Astrocyte (in vitro differentiated cells and primary cell): ENCODE measurements around the gene LMNA. TPM values are rescaled to one million over a fixed set of nuclear protein-coding genes. Genes with fewer than 3 reads are reported as not detected.
A peak's percentile ranks its signal among the peaks of the same experiment; 100 is the strongest.
"Not testable (repeated sequence)": the region's sequence is repeated elsewhere in the genome, so short reads cannot be mapped to it uniquely, and the experiment has no call there.

Experiments
- DNase-seq: peaks from one replicate; pipeline ENCODE4 v3.0.0-alpha.2; 2010; ENCODE audit warnings: low read depth
- FAIRE-seq: peaks from 2 replicates; lab custom pipeline; 2011; peaks lifted over from hg19 to GRCh38; lab: Jason Lieb, UNC
- H2AFZ ChIP-seq: 2 replicates; pipeline ENCODE4 v1.6.0; 2012; ENCODE audit warnings: low read depth, low read length, inconsistent platforms
- H3K27ac ChIP-seq: 2 replicates; pipeline ENCODE4 v1.5.1; 2011; ENCODE audit warnings: low read depth, low read length, inconsistent platforms
- H3K27me3 ChIP-seq: 2 replicates; pipeline ENCODE4 v1.6.0; 2011; ENCODE audit warnings: low read length, inconsistent platforms; ENCODE audit not compliant: insufficient read depth
- H3K36me3 ChIP-seq: 2 replicates; pipeline ENCODE4 v1.5.1; 2011; ENCODE audit warnings: low read length, inconsistent platforms; ENCODE audit not compliant: insufficient read depth
- H3K4me1 ChIP-seq: 2 replicates; pipeline ENCODE4 v1.5.1; 2011; ENCODE audit warnings: low read length, inconsistent platforms; ENCODE audit not compliant: insufficient read depth
- H3K4me2 ChIP-seq: 2 replicates; pipeline ENCODE4 v1.6.0; 2012; ENCODE audit warnings: low read length, inconsistent platforms
- H3K4me3 ChIP-seq: 2 replicates; pipeline ENCODE4 v1.5.1; 2011; ENCODE audit warnings: low read depth, mild to moderate bottlenecking, low read length, inconsistent platforms; ENCODE audit not compliant: insufficient read depth
- H3K79me2 ChIP-seq: 2 replicates; pipeline ENCODE4 v1.6.0; 2012; ENCODE audit warnings: mild to moderate bottlenecking, low read length, inconsistent platforms; ENCODE audit not compliant: insufficient read depth
- H3K9ac ChIP-seq: 2 replicates; pipeline ENCODE4 v1.6.0; 2012; ENCODE audit warnings: mild to moderate bottlenecking, low read length, inconsistent platforms
- H3K9me3 ChIP-seq: 2 replicates; pipeline ENCODE4 v1.5.1; 2012; ENCODE audit warnings: low read depth, mild to moderate bottlenecking, low read length, inconsistent platforms; ENCODE audit not compliant: insufficient read depth
- H4K20me1 ChIP-seq: 2 replicates; pipeline ENCODE4 v1.6.0; 2012; ENCODE audit warnings: low read length, inconsistent platforms; ENCODE audit not compliant: insufficient read depth
- H3K27ac Mint-ChIP-seq: one replicate; pipeline ENCODE4 v1.8.0; 2021; ENCODE audit warnings: mild to moderate bottlenecking, mixed read lengths; ENCODE audit not compliant: unreplicated experiment
- H3K27me3 Mint-ChIP-seq: one replicate; pipeline ENCODE4 v1.8.0; 2021; ENCODE audit warnings: low read depth, mixed read lengths; ENCODE audit not compliant: unreplicated experiment
- H3K36me3 Mint-ChIP-seq: one replicate; pipeline ENCODE4 v1.8.0; 2021; ENCODE audit warnings: low read depth, mixed read lengths; ENCODE audit not compliant: unreplicated experiment
- H3K4me1 Mint-ChIP-seq: one replicate; pipeline ENCODE4 v1.8.0; 2021; ENCODE audit warnings: low read depth, mixed read lengths; ENCODE audit not compliant: unreplicated experiment
- H3K4me3 Mint-ChIP-seq: one replicate; pipeline ENCODE4 v1.8.0; 2021; ENCODE audit warnings: mild to moderate bottlenecking, moderate library complexity, mixed read lengths; ENCODE audit not compliant: unreplicated experiment
- H3K9me3 Mint-ChIP-seq: one replicate; pipeline ENCODE4 v1.8.0; 2021; ENCODE audit warnings: mild to moderate bottlenecking, mixed read lengths; ENCODE audit not compliant: unreplicated experiment
- EZH2 ChIP-seq: IDR thresholded peaks from 2 replicates; pipeline ENCODE4 v1.6.1; 2012; ENCODE audit warnings: mild to moderate bottlenecking, low read length, inconsistent platforms; ENCODE audit not compliant: insufficient read depth
- total RNA-seq: library from RNA; stranded (reverse); gene quantifications from 2 replicates; pipeline ENCODE4 v1.2.1, GENCODE V29; 2021
- TF ChIP-seq, protein P1 (sequence below): IDR thresholded peaks from 2 replicates; pipeline ENCODE4 v1.5.1; 2011; ENCODE audit warnings: low read depth, mild to moderate bottlenecking, inconsistent platforms, low read length, moderate library complexity; ENCODE audit not compliant: insufficient read depth

Gene LMNA
- total RNA-seq, 1 donor from 2014 or later, result 464 TPM

- H3K9me3 ChIP-seq, result no peaks in the 10 kb centered on the region
- peak overlapping the region; percentile 94 for H3K27ac ChIP-seq
- peak overlapping the region; percentile 94 for H3K27ac Mint-ChIP-seq
- peaks cover 50% of the 10 kb centered on the region for H4K20me1 ChIP-seq
- H3K4me2 ChIP-seq, result peak overlapping the region; percentile 84
- FAIRE-seq, result no peak
- H2AFZ ChIP-seq, result no peak overlapping the region
- DNase-seq, result no peak
- no peaks in the 10 kb centered on the region for H3K27me3 ChIP-seq
- H3K36me3 ChIP-seq, result peaks cover 5% of the 10 kb centered on the region
- no peaks in the 10 kb centered on the region for H3K9me3 Mint-ChIP-seq
- H3K4me3 Mint-ChIP-seq, result peak overlapping the region; percentile 99
- peaks cover 5% of the 10 kb centered on the region for H3K36me3 Mint-ChIP-seq
- peak overlapping the region; percentile 96 for H3K4me3 ChIP-seq
- H3K4me1 Mint-ChIP-seq, result peaks cover 32% of the 10 kb centered on the region
- peaks cover 54% of the 10 kb centered on the region for H3K79me2 ChIP-seq
- TF ChIP-seq EZH2, result no peak
- TF ChIP-seq, protein P1, sequence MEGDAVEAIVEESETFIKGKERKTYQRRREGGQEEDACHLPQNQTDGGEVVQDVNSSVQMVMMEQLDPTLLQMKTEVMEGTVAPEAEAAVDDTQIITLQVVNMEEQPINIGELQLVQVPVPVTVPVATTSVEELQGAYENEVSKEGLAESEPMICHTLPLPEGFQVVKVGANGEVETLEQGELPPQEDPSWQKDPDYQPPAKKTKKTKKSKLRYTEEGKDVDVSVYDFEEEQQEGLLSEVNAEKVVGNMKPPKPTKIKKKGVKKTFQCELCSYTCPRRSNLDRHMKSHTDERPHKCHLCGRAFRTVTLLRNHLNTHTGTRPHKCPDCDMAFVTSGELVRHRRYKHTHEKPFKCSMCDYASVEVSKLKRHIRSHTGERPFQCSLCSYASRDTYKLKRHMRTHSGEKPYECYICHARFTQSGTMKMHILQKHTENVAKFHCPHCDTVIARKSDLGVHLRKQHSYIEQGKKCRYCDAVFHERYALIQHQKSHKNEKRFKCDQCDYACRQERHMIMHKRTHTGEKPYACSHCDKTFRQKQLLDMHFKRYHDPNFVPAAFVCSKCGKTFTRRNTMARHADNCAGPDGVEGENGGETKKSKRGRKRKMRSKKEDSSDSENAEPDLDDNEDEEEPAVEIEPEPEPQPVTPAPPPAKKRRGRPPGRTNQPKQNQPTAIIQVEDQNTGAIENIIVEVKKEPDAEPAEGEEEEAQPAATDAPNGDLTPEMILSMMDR, result no peak
- peaks cover 51% of the 10 kb centered on the region for H3K4me1 ChIP-seq
- H3K9ac ChIP-seq, result peak overlapping the region; percentile 98
- H3K27me3 Mint-ChIP-seq, result no peaks in the 10 kb centered on the region
These were observed 505 bp downstream of the LMNA start for GRCh38 chr1:156114919-156115513.

GRCh38 chr1:156115514-156116374 is 1.2 kb downstream of the LMNA start:
- peak overlapping the region; percentile 98 for H3K9ac ChIP-seq
- H3K27me3 ChIP-seq, result no peaks in the 10 kb centered on the region
- peaks cover 12% of the 10 kb centered on the region for H3K36me3 ChIP-seq
- Mint-ChIP-seq H3K36me3 (peaks cover 7% of the 10 kb centered on the region), H3K27me3 (no peaks in the 10 kb centered on the region), H3K27ac (peak overlapping the region; percentile 94), H3K4me3 (peak overlapping the region; percentile 99), H3K4me1 (peaks cover 39% of the 10 kb centered on the region), H3K9me3 (no peaks in the 10 kb centered on the region)
- H3K79me2 ChIP-seq, result peaks cover 62% of the 10 kb centered on the region
- no peaks in the 10 kb centered on the region for H3K9me3 ChIP-seq
- peak overlapping the region; percentile 94 for H3K27ac ChIP-seq
- H3K4me2 ChIP-seq, result peak overlapping the region; percentile 84
- DNase-seq (no peak), FAIRE-seq (no peak)
- H3K4me1 ChIP-seq, result peaks cover 58% of the 10 kb centered on the region
- H2AFZ ChIP-seq, result no peak overlapping the region
- H3K4me3 ChIP-seq, result peak overlapping the region; percentile 96
- peaks cover 58% of the 10 kb centered on the region for H4K20me1 ChIP-seq
- no peak for TF ChIP-seq EZH2
- TF ChIP-seq, protein P1, result no peak

- peak overlapping the region; percentile 94 for H3K27ac ChIP-seq
- H3K27me3 ChIP-seq, FAIRE-seq, DNase-seq, H3K9me3 ChIP-seq, H2AFZ ChIP-seq, H3K36me3 Mint-ChIP-seq, H3K9me3 Mint-ChIP-seq, H3K27me3 Mint-ChIP-seq: not testable (repeated sequence)
- Mint-ChIP-seq H3K4me3 (peak overlapping the region; percentile 99), H3K27ac (peak overlapping the region; percentile 94), H3K4me1 (peaks cover 47% of the 10 kb centered on the region)
- H4K20me1 ChIP-seq, result peaks cover 67% of the 10 kb centered on the region
- H3K79me2 ChIP-seq, result peaks cover 71% of the 10 kb centered on the region
- peak overlapping the region; percentile 96 for H3K4me3 ChIP-seq
- H3K4me2 ChIP-seq, result peak overlapping the region; percentile 84
- H3K4me1 ChIP-seq, result peaks cover 63% of the 10 kb centered on the region
- H3K9ac ChIP-seq, result peak overlapping the region; percentile 98
- peaks cover 14% of the 10 kb centered on the region for H3K36me3 ChIP-seq
These were observed 2.2 kb downstream of the LMNA start for GRCh38 chr1:156116731-156117130.
